ENCODE data around the gene TPRX1. TPM values are rescaled to one million over a fixed set of nuclear protein-coding genes. Genes with fewer than 3 reads are reported as not detected.
"Not testable (repeated sequence)": the region's sequence is repeated elsewhere in the genome, so short reads cannot be mapped to it uniquely, and the experiment has no call there.

Gene TPRX1
- total and polyA plus RNA-seq, 8 donors = not detected

DNA sequence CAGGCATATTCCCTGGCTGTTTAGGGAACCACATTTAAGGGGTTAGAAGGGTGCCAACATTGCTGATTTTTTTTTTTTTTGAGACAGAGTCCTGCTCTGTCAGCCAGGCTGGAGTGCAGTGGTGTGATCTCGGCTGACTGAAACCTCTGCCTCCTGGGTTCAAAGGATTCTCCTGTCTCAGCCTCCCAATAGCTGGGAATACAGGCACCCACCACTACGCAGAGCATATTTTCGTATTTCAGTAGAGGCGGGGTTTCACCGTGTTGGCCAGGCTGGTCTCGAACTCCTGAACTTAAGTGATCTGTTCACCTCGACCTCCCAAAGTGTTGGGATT, 9.6 kb upstream of the TPRX1 start:
- Histone ChIP-seq H3K4me3 (no peak overlapping the region), H3K4me1 (no peaks in the 10 kb centered on the region), H3K9me3 (no peaks in the 10 kb centered on the region), H3K27ac (no peak overlapping the region), H3K36me3 (no peaks in the 10 kb centered on the region), H3K27me3 (peaks cover 0 to 20% of the 10 kb centered on the region in 2 donors)
- no peak for DNase-seq
- intact Hi-C loops (cut with DNase I) = no loop called here
- TF ChIP-seq, protein P1, sequence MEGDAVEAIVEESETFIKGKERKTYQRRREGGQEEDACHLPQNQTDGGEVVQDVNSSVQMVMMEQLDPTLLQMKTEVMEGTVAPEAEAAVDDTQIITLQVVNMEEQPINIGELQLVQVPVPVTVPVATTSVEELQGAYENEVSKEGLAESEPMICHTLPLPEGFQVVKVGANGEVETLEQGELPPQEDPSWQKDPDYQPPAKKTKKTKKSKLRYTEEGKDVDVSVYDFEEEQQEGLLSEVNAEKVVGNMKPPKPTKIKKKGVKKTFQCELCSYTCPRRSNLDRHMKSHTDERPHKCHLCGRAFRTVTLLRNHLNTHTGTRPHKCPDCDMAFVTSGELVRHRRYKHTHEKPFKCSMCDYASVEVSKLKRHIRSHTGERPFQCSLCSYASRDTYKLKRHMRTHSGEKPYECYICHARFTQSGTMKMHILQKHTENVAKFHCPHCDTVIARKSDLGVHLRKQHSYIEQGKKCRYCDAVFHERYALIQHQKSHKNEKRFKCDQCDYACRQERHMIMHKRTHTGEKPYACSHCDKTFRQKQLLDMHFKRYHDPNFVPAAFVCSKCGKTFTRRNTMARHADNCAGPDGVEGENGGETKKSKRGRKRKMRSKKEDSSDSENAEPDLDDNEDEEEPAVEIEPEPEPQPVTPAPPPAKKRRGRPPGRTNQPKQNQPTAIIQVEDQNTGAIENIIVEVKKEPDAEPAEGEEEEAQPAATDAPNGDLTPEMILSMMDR (IDR thresholded peaks at IDR 0.05) = no peak
- no peak for ATAC-seq

DNA sequence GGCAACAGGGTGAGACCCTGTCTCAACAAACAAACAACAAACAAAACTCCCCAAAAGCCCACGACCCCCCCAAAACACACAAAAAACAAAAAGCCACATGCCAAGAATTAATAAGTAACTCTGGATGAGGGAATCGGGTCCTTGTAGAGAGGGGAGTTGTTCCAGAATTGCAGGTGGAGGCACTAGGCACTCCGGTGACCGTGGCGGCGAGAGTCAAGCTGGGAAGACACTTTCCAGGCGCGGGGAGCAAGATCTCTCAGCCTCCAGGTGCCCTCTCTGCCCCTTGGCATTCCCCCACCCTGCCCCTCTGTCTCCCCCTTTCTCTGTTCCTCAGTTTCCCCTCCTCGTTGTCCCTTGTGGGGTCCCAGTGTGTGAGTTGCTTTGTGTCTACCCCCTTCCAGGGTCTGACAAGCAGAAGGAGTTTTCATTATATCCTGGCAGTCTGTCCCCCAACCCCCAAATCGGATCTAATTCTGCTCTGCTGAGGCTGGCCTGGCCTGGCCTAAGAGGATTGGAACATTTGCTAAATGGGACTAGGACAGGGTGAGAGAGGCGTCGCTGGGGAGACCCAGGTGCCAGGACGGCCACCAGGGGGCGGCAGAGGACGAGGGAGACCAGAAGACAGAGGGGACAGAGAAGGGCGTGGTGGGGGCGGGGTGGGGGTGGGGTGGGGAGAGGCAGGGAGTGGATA, 9.1 kb upstream of the TPRX1 start:
- H3K9me3 ChIP-seq = no peaks in the 10 kb centered on the region
- H3K4me3 ChIP-seq = no peak overlapping the region
- H3K27ac ChIP-seq = no peak overlapping the region
- TF ChIP-seq, protein P1 (IDR thresholded peaks at IDR 0.05) = peak; percentile 33 to 60
- ATAC-seq (peak; percentile 95), DNase-seq (peak; percentile 18 to 95 (median 68))
- peaks cover 0 to 16% of the 10 kb centered on the region in 2 donors for H3K27me3 ChIP-seq
- no peaks in the 10 kb centered on the region for H3K36me3 ChIP-seq
- intact Hi-C loops (cut with DNase I) = no loop called here
- no peaks in the 10 kb centered on the region for H3K4me1 ChIP-seq

DNA sequence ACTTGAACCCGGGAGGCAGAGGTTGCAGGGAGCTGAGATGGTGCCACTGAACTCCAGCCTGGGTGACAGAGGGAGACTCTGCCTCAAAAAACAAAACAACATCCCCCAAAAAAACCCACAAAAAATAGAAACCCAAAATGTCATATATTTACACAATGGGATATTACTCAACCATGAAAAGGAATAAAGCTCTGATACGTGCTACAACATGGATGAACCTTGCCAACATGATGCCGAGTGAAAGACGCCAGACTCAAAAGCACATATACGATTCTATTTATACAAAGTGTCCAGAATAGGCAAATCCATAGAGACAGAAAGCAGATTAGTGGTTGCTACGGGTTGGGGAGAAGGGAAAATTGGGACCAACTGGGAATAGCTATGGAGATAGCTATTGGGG, 2.1 kb upstream of the TPRX1 start:
- H3K27me3 ChIP-seq = peaks cover 0 to 13% of the 10 kb centered on the region in 2 donors
- H3K4me3 ChIP-seq = no peak overlapping the region
- no peak overlapping the region for H3K27ac ChIP-seq
- H3K4me1 ChIP-seq = no peaks in the 10 kb centered on the region
- H3K9me3 ChIP-seq = peaks cover 0 to 2% of the 10 kb centered on the region in 2 donors
- DNase-seq = no peak
- TF ChIP-seq, protein P1 (IDR thresholded peaks at IDR 0.05) = no peak
- H3K36me3 ChIP-seq = no peaks in the 10 kb centered on the region
- intact Hi-C loops (cut with DNase I) = no loop called here
- no peak for ATAC-seq

DNA sequence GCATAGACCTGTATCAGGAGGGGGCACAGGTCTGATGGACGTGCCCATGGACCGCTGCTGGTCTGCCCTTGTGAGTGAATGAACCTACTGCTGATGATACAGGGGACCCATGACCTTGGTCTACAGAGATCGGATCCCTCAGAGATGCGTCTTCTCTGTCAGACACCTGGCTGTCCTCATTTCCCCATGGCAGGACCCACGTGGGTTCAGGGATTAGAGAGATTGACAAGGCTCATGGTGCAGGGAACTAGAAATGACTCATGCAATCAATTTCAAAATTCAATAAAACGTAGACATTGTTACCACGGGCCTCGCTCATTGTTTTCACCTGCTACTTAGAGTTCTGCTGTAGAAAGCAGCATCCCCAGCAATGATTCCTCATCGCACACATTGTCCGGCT, 962 bp upstream of the TPRX1 start:
- Histone ChIP-seq H3K4me1 (no peaks in the 10 kb centered on the region), H3K27ac (no peak overlapping the region), H3K36me3 (no peaks in the 10 kb centered on the region), H3K9me3 (peaks cover 0 to 5% of the 10 kb centered on the region in 2 donors), H3K27me3 (peaks cover 0 to 13% of the 10 kb centered on the region in 2 donors), H3K4me3 (no peak overlapping the region)
- DNase-seq (no peak), ATAC-seq (no peak)
- TF ChIP-seq, protein P1 (IDR thresholded peaks at IDR 0.05) = no peak
- intact Hi-C loops (cut with DNase I) = no loop called here

DNA sequence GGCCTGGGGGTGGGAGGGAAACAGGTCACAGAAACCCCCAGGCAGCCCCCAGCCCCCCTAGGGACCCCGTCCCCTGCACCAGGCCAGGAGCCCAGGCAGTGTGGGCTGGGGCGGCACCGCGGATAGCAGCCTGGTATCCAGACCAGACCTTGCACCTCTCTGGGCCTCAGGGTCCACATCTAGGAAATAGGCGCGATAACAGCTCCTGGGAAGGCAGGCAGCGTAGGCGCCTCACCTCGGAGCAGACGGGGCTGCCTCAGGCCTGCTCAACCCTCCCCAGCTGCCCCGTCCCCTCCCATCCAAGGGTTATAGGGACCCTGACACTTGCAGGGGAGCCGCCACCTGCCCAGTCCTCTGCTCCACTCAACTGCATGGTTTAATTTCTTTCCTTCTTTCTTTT, 680 bp downstream of the TPRX1 start:
- DNase-seq; H3K27ac ChIP-seq; H3K4me1 ChIP-seq; H3K9me3 ChIP-seq; intact Hi-C loops (cut with DNase I); ATAC-seq; H3K36me3 ChIP-seq; H3K4me3 ChIP-seq: not testable (repeated sequence)
- H3K27me3 ChIP-seq = peaks cover 0 to 13% of the 10 kb centered on the region in 2 donors

DNA sequence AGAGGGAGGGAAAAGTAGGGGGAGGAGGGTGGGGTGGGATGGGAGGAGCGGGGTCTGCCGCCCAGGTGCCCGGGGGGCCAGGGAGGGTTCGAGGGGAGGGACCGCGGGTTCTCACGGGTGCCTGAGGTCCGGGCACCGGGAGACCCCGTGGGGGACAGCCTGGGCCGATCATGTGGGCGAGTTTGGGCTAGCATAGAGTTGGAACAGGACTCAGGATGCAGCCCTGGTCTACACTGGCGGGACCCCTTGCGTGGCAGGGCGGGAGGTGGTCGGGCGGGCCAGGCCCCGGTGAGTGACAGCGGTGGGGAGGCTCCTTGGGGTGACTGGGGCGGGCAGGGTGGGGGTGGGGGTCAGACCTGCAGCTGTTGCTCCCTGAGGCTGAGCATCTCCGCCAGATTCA, 1.2 kb downstream of the TPRX1 start:
- DNase-seq; intact Hi-C loops (cut with DNase I); H3K9me3 ChIP-seq; H3K27ac ChIP-seq; H3K4me1 ChIP-seq; H3K36me3 ChIP-seq; ATAC-seq; H3K4me3 ChIP-seq: not testable (repeated sequence)
- peaks cover 0 to 13% of the 10 kb centered on the region in 2 donors for H3K27me3 ChIP-seq
